NT2/D1 (cell line): ENCODE data around the gene SLC49A3.

Source experiments
- SUZ12 ChIP-seq: IDR thresholded peaks from 2 replicates; pipeline ENCODE4 v1.6.1; 2011; ENCODE audit not compliant: insufficient read length, insufficient read depth; ENCODE audit errors: extremely low read depth
- YY1 ChIP-seq: IDR thresholded peaks from 2 replicates; pipeline ENCODE4 v1.6.1; 2011; ENCODE audit not compliant: insufficient read length, insufficient read depth
- ZNF274 ChIP-seq: IDR thresholded peaks from 2 replicates; pipeline ENCODE4 v1.6.1; 2011; ENCODE audit warnings: mild to moderate bottlenecking, low read depth, low read length

- TF ChIP-seq ZNF274 (no peak), YY1 (no peak), SUZ12 (no peak)
Observed at GRCh38 chr4:727576-727975, 38.6 kb upstream of the SLC49A3 start.
